ENCODE measurements around the gene TAF11.

The TAF11 gene

GRCh38 chr6:34867484-34867883 is 20.4 kb downstream of the TAF11 start:
- H3K27ac ChIP-seq, result no peak overlapping the region
- H3K4me3 ChIP-seq (ENCODE audit: low read depth, low read length), result no peak overlapping the region
- DNase-seq, result no peak
- H3K36me3 ChIP-seq, result peaks cover 77% of the 10 kb centered on the region
- H3K9me3 ChIP-seq (ENCODE audit: severe bottlenecking), result no peaks in the 10 kb centered on the region
- no peaks in the 10 kb centered on the region for H3K27me3 ChIP-seq (ENCODE audit: insufficient read depth, low read depth, severe bottlenecking)
- TF ChIP-seq, protein P1, sequence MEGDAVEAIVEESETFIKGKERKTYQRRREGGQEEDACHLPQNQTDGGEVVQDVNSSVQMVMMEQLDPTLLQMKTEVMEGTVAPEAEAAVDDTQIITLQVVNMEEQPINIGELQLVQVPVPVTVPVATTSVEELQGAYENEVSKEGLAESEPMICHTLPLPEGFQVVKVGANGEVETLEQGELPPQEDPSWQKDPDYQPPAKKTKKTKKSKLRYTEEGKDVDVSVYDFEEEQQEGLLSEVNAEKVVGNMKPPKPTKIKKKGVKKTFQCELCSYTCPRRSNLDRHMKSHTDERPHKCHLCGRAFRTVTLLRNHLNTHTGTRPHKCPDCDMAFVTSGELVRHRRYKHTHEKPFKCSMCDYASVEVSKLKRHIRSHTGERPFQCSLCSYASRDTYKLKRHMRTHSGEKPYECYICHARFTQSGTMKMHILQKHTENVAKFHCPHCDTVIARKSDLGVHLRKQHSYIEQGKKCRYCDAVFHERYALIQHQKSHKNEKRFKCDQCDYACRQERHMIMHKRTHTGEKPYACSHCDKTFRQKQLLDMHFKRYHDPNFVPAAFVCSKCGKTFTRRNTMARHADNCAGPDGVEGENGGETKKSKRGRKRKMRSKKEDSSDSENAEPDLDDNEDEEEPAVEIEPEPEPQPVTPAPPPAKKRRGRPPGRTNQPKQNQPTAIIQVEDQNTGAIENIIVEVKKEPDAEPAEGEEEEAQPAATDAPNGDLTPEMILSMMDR (IDR thresholded peaks at IDR 0.05; ENCODE audit: low read depth, low read length), result peak; percentile 27; the same call in 1 of the 2 replicates

DNA sequence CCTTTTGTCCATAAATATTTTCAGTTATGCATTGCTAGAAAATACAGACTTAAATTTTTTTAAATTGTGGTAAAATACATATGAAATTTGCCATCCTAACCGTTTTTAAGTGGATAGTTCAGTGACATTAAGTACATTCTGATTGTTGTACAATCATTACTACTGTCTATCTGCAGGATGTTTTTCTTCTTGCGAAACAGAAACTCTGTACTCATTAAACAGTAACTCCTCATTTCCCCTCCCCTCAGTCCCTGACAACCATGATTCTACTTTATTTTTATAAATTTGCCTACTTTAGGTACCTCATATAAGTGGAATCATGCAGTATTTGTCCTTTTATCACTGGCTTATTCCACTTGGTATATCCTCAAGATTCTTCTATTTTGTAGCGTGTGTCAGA is 21.3 kb downstream of the TAF11 start:
- H3K27me3 ChIP-seq (ENCODE audit: insufficient read depth, low read depth, severe bottlenecking), result no peaks in the 10 kb centered on the region
- H3K4me3 ChIP-seq (ENCODE audit: low read depth, low read length), result no peak overlapping the region
- TF ChIP-seq, protein P1 (IDR thresholded peaks at IDR 0.05; ENCODE audit: low read depth, low read length), result no peak
- DNase-seq, result no peak
- no peaks in the 10 kb centered on the region for H3K9me3 ChIP-seq (ENCODE audit: severe bottlenecking)
- H3K27ac ChIP-seq, result no peak overlapping the region
- peaks cover 73% of the 10 kb centered on the region for H3K36me3 ChIP-seq

DNA sequence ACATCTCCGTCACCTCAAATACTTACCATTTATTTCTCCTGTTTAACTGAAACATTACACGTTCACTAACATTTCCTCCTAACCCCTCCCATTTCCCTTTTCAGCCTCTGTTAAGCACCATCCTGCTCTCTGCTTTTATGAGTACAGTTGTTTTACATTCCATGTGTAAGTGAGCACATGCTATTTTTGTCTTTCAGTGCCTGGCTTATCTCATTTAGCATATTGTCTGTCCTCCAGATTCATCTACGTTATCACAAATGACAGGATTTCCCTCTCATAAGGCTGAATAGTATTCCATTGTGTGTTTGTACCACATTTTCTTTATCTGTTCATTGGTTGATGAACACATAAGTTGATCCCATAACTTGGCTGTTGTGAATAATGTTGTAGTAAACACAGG is 22.7 kb downstream of the TAF11 start:
- Histone ChIP-seq H3K27ac (no peak overlapping the region), H3K36me3 (peaks cover 73% of the 10 kb centered on the region), H3K27me3 (ENCODE audit: insufficient read depth, low read depth, severe bottlenecking) (no peaks in the 10 kb centered on the region), H3K9me3 (ENCODE audit: severe bottlenecking) (no peaks in the 10 kb centered on the region), H3K4me3 (ENCODE audit: low read depth, low read length) (no peak overlapping the region)
- DNase-seq, result no peak
- TF ChIP-seq, protein P1 (IDR thresholded peaks at IDR 0.05; ENCODE audit: low read depth, low read length), result no peak

DNA sequence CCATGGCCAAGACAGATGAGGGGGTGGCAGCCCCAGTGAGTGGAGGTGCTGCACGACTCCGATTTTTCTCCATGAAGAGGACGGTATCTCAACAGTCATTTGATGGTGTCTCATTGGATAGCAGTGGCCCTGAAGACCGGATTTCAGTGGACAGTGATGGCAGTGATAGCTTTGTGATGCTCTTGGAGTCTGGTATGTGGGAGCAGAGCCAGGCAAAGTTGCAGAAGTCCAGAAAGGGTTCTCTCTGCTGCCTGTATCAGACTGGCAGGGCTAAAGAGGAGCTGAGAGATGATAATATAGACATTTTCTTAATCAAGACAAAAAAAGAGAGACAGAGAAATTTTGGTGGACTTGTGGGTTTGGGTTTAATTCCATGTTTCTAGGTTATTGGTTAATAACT is 23.8 kb downstream of the TAF11 start:
- DNase-seq, result no peak
- peaks cover 75% of the 10 kb centered on the region for H3K36me3 ChIP-seq
- H3K9me3 ChIP-seq (ENCODE audit: severe bottlenecking), result no peaks in the 10 kb centered on the region
- H3K27me3 ChIP-seq (ENCODE audit: insufficient read depth, low read depth, severe bottlenecking), result no peaks in the 10 kb centered on the region
- H3K27ac ChIP-seq, result no peak overlapping the region
- TF ChIP-seq, protein P1 (IDR thresholded peaks at IDR 0.05; ENCODE audit: low read depth, low read length), result no peak
- H3K4me3 ChIP-seq (ENCODE audit: low read depth, low read length), result no peak overlapping the region

DNA sequence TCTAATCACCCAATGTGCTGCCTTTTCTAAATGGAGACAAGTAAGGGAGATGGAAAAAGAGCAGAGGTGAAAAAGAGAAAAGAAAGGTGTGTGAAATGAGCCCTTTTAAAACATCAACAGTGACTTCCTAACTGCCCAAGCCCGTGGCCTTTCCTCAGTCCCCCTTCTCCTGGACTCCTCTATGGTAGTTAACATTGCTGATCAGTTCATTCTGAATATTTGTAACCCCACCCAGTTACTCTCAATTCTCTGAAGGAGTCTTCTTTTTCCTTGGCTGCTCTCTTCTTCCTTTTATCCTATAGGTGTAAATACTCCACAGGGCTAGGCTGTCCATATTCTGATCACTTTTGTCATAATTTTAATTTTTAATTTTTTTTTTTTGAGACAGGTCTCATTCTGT is 27.1 kb downstream of the TAF11 start:
- Histone ChIP-seq H3K9me3 (ENCODE audit: severe bottlenecking) (no peaks in the 10 kb centered on the region), H3K27me3 (ENCODE audit: insufficient read depth, low read depth, severe bottlenecking) (no peaks in the 10 kb centered on the region), H3K36me3 (peaks cover 85% of the 10 kb centered on the region), H3K4me3 (ENCODE audit: low read depth, low read length) (no peak overlapping the region), H3K27ac (no peak overlapping the region)
- TF ChIP-seq, protein P1 (IDR thresholded peaks at IDR 0.05; ENCODE audit: low read depth, low read length), result no peak
- no peak for DNase-seq

- no peak overlapping the region for H3K27ac ChIP-seq
- TF ChIP-seq, protein P1 (IDR thresholded peaks at IDR 0.05; ENCODE audit: low read depth, low read length), result no peak
- no peak for DNase-seq
- H3K4me3 ChIP-seq (ENCODE audit: low read depth, low read length), result no peak overlapping the region
- peaks cover 89% of the 10 kb centered on the region for H3K36me3 ChIP-seq
- H3K27me3 ChIP-seq (ENCODE audit: insufficient read depth, low read depth, severe bottlenecking), result no peaks in the 10 kb centered on the region
- no peaks in the 10 kb centered on the region for H3K9me3 ChIP-seq (ENCODE audit: severe bottlenecking)
Observed at GRCh38 chr6:34859951-34860350, 27.9 kb downstream of the TAF11 start.
